OCI-LY3 (cell line): Measurements from ENCODE around the gene MACROD2.

Experiments used
- H2AFZ ChIP-seq: fragments of 200-600, 300-600 bp; shearing (Covaris generic); 2 replicates; pipeline ENCODE4 v1.6.0; 2014; ENCODE audit warnings: antibody characterized with exemption, low read depth, low read length
- H3K27ac ChIP-seq: fragments of 200-600, 300-600 bp; sonication (generic); 2 replicates; pipeline ENCODE4 v1.5.1; 2014; ENCODE audit warnings: mild to moderate bottlenecking, low read length, moderate library complexity, mixed read lengths
- H3K27me3 ChIP-seq: fragments of 200-600, 300-600 bp; sonication (generic); 2 replicates; pipeline ENCODE4 v1.6.1; 2014; ENCODE audit warnings: low read depth, low read length, mixed read lengths
- H3K36me3 ChIP-seq: fragments of 200-600, 300-600 bp; sonication (generic); replicated peaks from 2 replicates; pipeline ENCODE3; 2014; ENCODE audit warnings: low read depth, low read length, mixed read lengths
- H3K4me1 ChIP-seq: fragments of 300-600, 200-600 bp; sonication (generic); 2 replicates; pipeline ENCODE4 v1.6.1; 2014; ENCODE audit warnings: low read length, mixed read lengths
- H3K4me2 ChIP-seq: fragments of 200-600, 300-600 bp; sonication (generic); 2 replicates; pipeline ENCODE4 v1.6.1; 2014; ENCODE audit warnings: low read length, mixed read lengths
- H3K4me3 ChIP-seq: fragments of 300-600, 200-600 bp; sonication (generic); 2 replicates; pipeline ENCODE4 v1.5.1; 2014; ENCODE audit warnings: antibody characterized with exemption, mild to moderate bottlenecking, low read length, moderate library complexity
- H3K79me2 ChIP-seq: fragments of 300-600, 200-600 bp; shearing (Covaris generic); 2 replicates; pipeline ENCODE4 v1.6.1; 2014; ENCODE audit warnings: mild to moderate bottlenecking, low read length, mixed read lengths
- H3K9ac ChIP-seq: fragments of 300-600, 200-600 bp; shearing (Covaris generic); 2 replicates; pipeline ENCODE4 v1.6.0; 2014; ENCODE audit warnings: mild to moderate bottlenecking, low read length, moderate library complexity
- H3K9me3 ChIP-seq: fragments of 200-600, 300-600 bp; shearing (Covaris generic); 2 replicates; pipeline ENCODE4 v1.6.1; 2014; ENCODE audit warnings: low read length, mixed read lengths; ENCODE audit not compliant: insufficient read depth
- H4K20me1 ChIP-seq: fragments of 200-600, 300-600 bp; sonication (generic); 2 replicates; pipeline ENCODE4 v1.6.1; 2016; ENCODE audit warnings: low read length, mixed read lengths; ENCODE audit not compliant: insufficient read depth
- CTCF ChIP-seq: fragments of 200-600, 300-600 bp; sonication (generic); IDR thresholded peaks from 2 replicates; pipeline ENCODE4 v1.5.1; 2014; ENCODE audit warnings: antibody characterized with exemption, low read length, low read depth
- EZH2phosphoT487 ChIP-seq: fragments of 200-600 bp; shearing (Covaris generic); IDR thresholded peaks from 2 replicates; pipeline ENCODE4 v1.6.1; 2018; ENCODE audit warnings: antibody characterized with exemption, mixed run types, low read depth

The MACROD2 gene

GRCh38 chr20:15411781-15412180 lies 1416.5 kb downstream of the MACROD2 start:
- H4K20me1 ChIP-seq, result no peaks in the 10 kb centered on the region
- H3K36me3 ChIP-seq, result no peaks in the 10 kb centered on the region
- TF ChIP-seq CTCF, result no peak
- TF ChIP-seq EZH2phosphoT487, result no peak
- no peak overlapping the region for H3K27ac ChIP-seq
- no peaks in the 10 kb centered on the region; the same call in 1 of the 2 replicates for H3K27me3 ChIP-seq
- no peaks in the 10 kb centered on the region for H3K9me3 ChIP-seq
- H3K4me3 ChIP-seq, result no peak overlapping the region
- no peak overlapping the region for H2AFZ ChIP-seq
- H3K9ac ChIP-seq, result no peak overlapping the region
- H3K79me2 ChIP-seq, result no peaks in the 10 kb centered on the region
- no peaks in the 10 kb centered on the region for H3K4me1 ChIP-seq
- H3K4me2 ChIP-seq, result no peak overlapping the region

- no peaks in the 10 kb centered on the region; the same call in 1 of the 2 replicates for H3K27me3 ChIP-seq
- no peak overlapping the region for H3K27ac ChIP-seq
- no peak overlapping the region for H3K4me2 ChIP-seq
- no peak overlapping the region for H2AFZ ChIP-seq
- no peaks in the 10 kb centered on the region for H4K20me1 ChIP-seq
- TF ChIP-seq CTCF, result no peak
- TF ChIP-seq EZH2phosphoT487, result no peak
- H3K9ac ChIP-seq, result no peak overlapping the region
- H3K79me2 ChIP-seq, result no peaks in the 10 kb centered on the region
- H3K4me1 ChIP-seq, result no peaks in the 10 kb centered on the region
- no peaks in the 10 kb centered on the region for H3K9me3 ChIP-seq
- no peak overlapping the region for H3K4me3 ChIP-seq
- no peaks in the 10 kb centered on the region for H3K36me3 ChIP-seq
These were observed 1420.6 kb downstream of the MACROD2 start for GRCh38 chr20:15415908-15416307.

GRCh38 chr20:15419856-15420255 lies 1424.5 kb downstream of the MACROD2 start:
- no peaks in the 10 kb centered on the region for H3K4me1 ChIP-seq
- no peak overlapping the region for H3K27ac ChIP-seq
- H3K79me2 ChIP-seq, result no peaks in the 10 kb centered on the region
- H3K9me3 ChIP-seq, result no peaks in the 10 kb centered on the region
- no peaks in the 10 kb centered on the region for H3K27me3 ChIP-seq
- no peak overlapping the region for H3K9ac ChIP-seq
- no peak overlapping the region for H2AFZ ChIP-seq
- no peaks in the 10 kb centered on the region for H4K20me1 ChIP-seq
- TF ChIP-seq EZH2phosphoT487 (no peak), CTCF (no peak)
- no peak overlapping the region for H3K4me2 ChIP-seq
- H3K36me3 ChIP-seq, result no peaks in the 10 kb centered on the region
- H3K4me3 ChIP-seq, result no peak overlapping the region

- Histone ChIP-seq H2AFZ (no peak overlapping the region), H3K4me3 (no peak overlapping the region), H3K4me2 (no peak overlapping the region), H3K27me3 (no peaks in the 10 kb centered on the region), H3K9ac (no peak overlapping the region), H3K9me3 (no peaks in the 10 kb centered on the region), H3K79me2 (no peaks in the 10 kb centered on the region), H4K20me1 (no peaks in the 10 kb centered on the region), H3K4me1 (peaks cover 6% of the 10 kb centered on the region), H3K36me3 (no peaks in the 10 kb centered on the region), H3K27ac (no peak overlapping the region)
- TF ChIP-seq EZH2phosphoT487 (no peak), CTCF (no peak)
These were observed 1427.7 kb downstream of the MACROD2 start for GRCh38 chr20:15422966-15423365.
